ENCODE measurements around the gene DPP7. TPM values are rescaled to one million over a fixed set of nuclear protein-coding genes. Genes with fewer than 3 reads are reported as not detected.
A peak's percentile ranks its signal among the peaks of the same experiment; 100 is the strongest.

The DPP7 gene
- total RNA-seq, 1 experiment from 2014 or later: 291 TPM

GRCh38 chr9:137082222-137082924, 32.2 kb downstream of the DPP7 start:
- intact Hi-C loops (cut with micrococcal nuclease): no loop called here
- Histone ChIP-seq H3K27ac (ENCODE audit: low read depth, low read length) (peak overlapping the region; percentile 98), H3K4me2 (ENCODE audit: low read length) (peak overlapping the region; percentile 98), H4K20me1 (ENCODE audit: insufficient read depth) (no peaks in the 10 kb centered on the region), H3K9ac (ENCODE audit: low read length) (peak overlapping the region; percentile 50; the same call in 1 of the 2 replicates), H3K27me3 (ENCODE audit: insufficient read depth, low read length) (no peaks in the 10 kb centered on the region), H3K9me2 (ENCODE audit: insufficient read depth) (no peaks in the 10 kb centered on the region), H3K36me3 (ENCODE audit: control insufficient read depth in 1 of 2, insufficient read depth in 2 of 2, low read length in 2 of 2) (peaks cover 0 to 8% of the 10 kb centered on the region in 2 experiments; a peak in 1 of 4 replicates), H2AFZ (ENCODE audit: low read depth, low read length, poor library complexity, severe bottlenecking) (no peak overlapping the region), H3K79me2 (ENCODE audit: insufficient read depth, low read length) (peaks cover 13% of the 10 kb centered on the region; the same call in 1 of the 2 replicates), H3K4me3 (replicated peaks in 1 of 2; ENCODE audit: low read depth in 1 of 2, low read length in 2 of 2) (no peak overlapping the region), H3K9me3 (ENCODE audit: control insufficient read depth in 1 of 2, insufficient read depth in 1 of 2, low read depth in 1 of 2, low read length in 2 of 2) (no peaks in the 10 kb centered on the region), H3K4me1 (ENCODE audit: control insufficient read depth in 1 of 2, insufficient read depth in 2 of 2, low read length in 2 of 2) (peaks cover 34 to 63% of the 10 kb centered on the region in 2 experiments)
- ChIA-PET POLR2A (interaction anchor here (0.9 to 4.8 kb wide), 2 partner anchors 12 to 13 kb away, joined by 4 to 43 read pairs; partner anchors contain the start of gene SAPCD2), RAD21 (ENCODE audit: low non-redundant PET in 1 of 2, low total read pairs in 2 of 2, uncharacterized antibody in 2 of 2, unreplicated experiment in 2 of 2) (no interaction called here), CTCF (interaction anchor here (0.8 to 4.8 kb wide), 4 partner anchors 12 to 19 kb away, joined by 3 to 49 read pairs (median 4); partner anchors contain the start of gene SAPCD2)
- no peak for TF ChIP-seq EZH2 (IDR thresholded peaks at IDR 0.05)
- no peak for TF ChIP-seq ELF1 (IDR thresholded peaks at IDR 0.05; ENCODE audit: borderline replicate concordance, low read depth)
- no peak for TF ChIP-seq REST (IDR thresholded peaks at IDR 0.05; ENCODE audit: low read depth)
- TF ChIP-seq TCF7L2 (IDR thresholded peaks at IDR 0.05; ENCODE audit: borderline replicate concordance, extremely low read depth, insufficient read depth, insufficient read length): no peak
- TF ChIP-seq EZH2phosphoT487 (IDR thresholded peaks at IDR 0.05; ENCODE audit: borderline replicate concordance): no peak
- no peak for TF ChIP-seq POLR2A (IDR thresholded peaks at IDR 0.05; ENCODE audit: borderline replicate concordance, extremely low read depth, insufficient read depth, insufficient read length)
- TF ChIP-seq JUND (IDR thresholded peaks at IDR 0.05): no peak
- TF ChIP-seq EGR1 (IDR thresholded peaks at IDR 0.05; ENCODE audit: low read depth): no peak
- no peak for TF ChIP-seq MAX (IDR thresholded peaks at IDR 0.05)
- no peak for TF ChIP-seq CTCF (IDR thresholded peaks at IDR 0.05 in 2 of 3, conservative IDR thresholded peaks at IDR 0.05 in 1 of 3; ENCODE audit: borderline replicate concordance in 1 of 3, insufficient read depth in 1 of 3, low read depth in 2 of 3, low read length in 2 of 3)
- no peak for TF ChIP-seq ZFX (IDR thresholded peaks at IDR 0.05)
- no peak for TF ChIP-seq CBX3 (IDR thresholded peaks at IDR 0.05; ENCODE audit: low read depth)
- TF ChIP-seq SP1 (IDR thresholded peaks at IDR 0.05; ENCODE audit: low read depth): no peak
- no peak for TF ChIP-seq ATF3 (IDR thresholded peaks at IDR 0.05)
- DNase-seq (ENCODE audit: low read depth, low spot score) (no peak), ATAC-seq (no peak)
- BruUV-seq (replicated peaks): no TSS peak
